HEK293 (cell line): ENCODE results near the gene RAB17.

Source experiments
- CTCF ChIA-PET: fragments of 350-600 bp; formaldehyde crosslinking; extraction: SDS; loops from one replicate; lab custom pipeline; 2021; ENCODE audit warnings: antibody characterized with exemption; lab: Yijun Ruan, JAX
- POLR2A ChIA-PET: fragments of 300-600 bp; formaldehyde crosslinking; extraction: SDS; loops from one replicate; lab custom pipeline; 2020; ENCODE audit warnings: antibody characterized with exemption, inconsistent platforms; lab: Yijun Ruan, JAX
- H3K27ac ChIP-seq: fragments of 200-500 bp; sonication (Bioruptor generic); 2 replicates; pipeline ENCODE4 v1.5.1; 2014; ENCODE audit warnings: low read depth, low read length, control low read depth, inconsistent platforms; ENCODE audit errors: extremely low read depth
- H3K36me3 ChIP-seq, 2 experiments: fragments of 200-500 bp in 1 of 2; sonication (Bioruptor generic) in 1 of 2; 1 replicate in 1 of 2; 2 replicates in 1 of 2; pipeline ENCODE4 v1.5.1; 2014 to 2017; ENCODE audit warnings: inconsistent platforms in 2 of 2, low read length in 2 of 2; ENCODE audit not compliant: control insufficient read depth in 2 of 2, insufficient read depth in 1 of 2
- H3K4me1 ChIP-seq: fragments of 200-500 bp; sonication (Bioruptor generic); 2 replicates; pipeline ENCODE4 v1.5.1; 2014; ENCODE audit warnings: mild to moderate bottlenecking, low read length, inconsistent platforms; ENCODE audit not compliant: control insufficient read depth, insufficient read depth
- H3K4me3 ChIP-seq: 2 replicates; pipeline ENCODE4 v1.5.1; 2011; ENCODE audit warnings: low read depth, mild to moderate bottlenecking, control low read depth, low read length, moderate library complexity
- H3K9me3 ChIP-seq: fragments of 200-500 bp; sonication (Bioruptor generic); 2 replicates; pipeline ENCODE4 v1.5.1; 2014; ENCODE audit warnings: low read depth, low read length, inconsistent platforms; ENCODE audit not compliant: control insufficient read depth, insufficient read depth
- PRDM10 ChIP-seq: fragments of 450-650 bp; formaldehyde crosslinking; IDR thresholded peaks from 2 replicates; pipeline ENCODE4 v1.5.1; 2016; ENCODE audit warnings: missing biosample characterization, missing genetic modification characterization
- ZNF121 ChIP-seq: fragments of 450-650 bp; formaldehyde crosslinking; IDR thresholded peaks from 2 replicates; pipeline ENCODE4 v1.5.1; 2016; ENCODE audit warnings: missing biosample characterization, missing genetic modification characterization
- ZNF174 ChIP-seq: fragments of 450-650 bp; formaldehyde crosslinking; IDR thresholded peaks from 2 replicates; pipeline ENCODE4 v1.5.0; 2017; ENCODE audit warnings: missing biosample characterization, mild to moderate bottlenecking, missing genetic modification characterization
- ZNF18 ChIP-seq: fragments of 450-650 bp; formaldehyde crosslinking; IDR thresholded peaks from 2 replicates; pipeline ENCODE4 v1.5.1; 2016; ENCODE audit warnings: missing biosample characterization, missing genetic modification characterization
- ZNF266 ChIP-seq: fragments of 450-650 bp; formaldehyde crosslinking; IDR thresholded peaks from 2 replicates; pipeline ENCODE4 v1.5.1; 2016; ENCODE audit warnings: missing biosample characterization, missing genetic modification characterization, low read depth
- ZNF324 ChIP-seq: fragments of 450-650 bp; formaldehyde crosslinking; IDR thresholded peaks from 2 replicates; pipeline ENCODE4 v1.5.1; 2016; ENCODE audit warnings: missing biosample characterization, missing genetic modification characterization
- ZNF350 ChIP-seq: fragments of 450-650 bp; formaldehyde crosslinking; IDR thresholded peaks from 2 replicates; pipeline ENCODE4 v1.5.0; 2017; ENCODE audit warnings: missing biosample characterization, mild to moderate bottlenecking, missing genetic modification characterization
- ZNF501 ChIP-seq: fragments of 450-650 bp; formaldehyde crosslinking; IDR thresholded peaks from 2 replicates; pipeline ENCODE4 v1.5.1; 2016; ENCODE audit warnings: missing biosample characterization, missing genetic modification characterization
- ZNF560 ChIP-seq: fragments of 450-650 bp; formaldehyde crosslinking; IDR thresholded peaks from 2 replicates; pipeline ENCODE4 v1.5.1; 2017; ENCODE audit warnings: missing biosample characterization, missing genetic modification characterization, borderline replicate concordance
- ZNF623 ChIP-seq: fragments of 450-650 bp; formaldehyde crosslinking; IDR thresholded peaks from 2 replicates; pipeline ENCODE4 v1.5.1; 2016; ENCODE audit warnings: missing biosample characterization, missing genetic modification characterization
- ZNF629 ChIP-seq: fragments of 450-650 bp; formaldehyde crosslinking; IDR thresholded peaks from 2 replicates; pipeline ENCODE4 v1.5.1; 2017; ENCODE audit warnings: missing biosample characterization, missing genetic modification characterization
- ZNF639 ChIP-seq: fragments of 450-650 bp; formaldehyde crosslinking; IDR thresholded peaks from 2 replicates; pipeline ENCODE4 v1.5.1; 2016; ENCODE audit warnings: missing biosample characterization, missing genetic modification characterization

RAB17 gene

GRCh38 chr2:237599465-237600110 is 9.1 kb upstream of the RAB17 start:
- no peak overlapping the region for H3K27ac ChIP-seq
- CTCF ChIA-PET, result no interaction called here
- TF ChIP-seq PRDM10 (tag by site-specific recombination) (no peak), ZNF501 (tag by site-specific recombination) (no peak), ZNF560 (tag by site-specific recombination) (no peak), ZNF121 (tag by site-specific recombination) (no peak), ZNF639 (tag by site-specific recombination) (no peak), ZNF18 (tag by site-specific recombination) (no peak), ZNF629 (tag by site-specific recombination) (no peak)
- no peaks in the 10 kb centered on the region for H3K9me3 ChIP-seq
- peaks cover 7% of the 10 kb centered on the region; the same call in 1 of the 2 replicates for H3K4me1 ChIP-seq
- H3K36me3 ChIP-seq, result no peaks in the 10 kb centered on the region
- H3K4me3 ChIP-seq, result no peak overlapping the region
- POLR2A ChIA-PET, result no interaction called here

GRCh38 chr2:237598468-237599208 is 8.1 kb upstream of the RAB17 start:
- no peaks in the 10 kb centered on the region for H3K9me3 ChIP-seq
- ChIA-PET POLR2A (no interaction called here), CTCF (no interaction called here)
- peaks cover 7% of the 10 kb centered on the region; the same call in 1 of the 2 replicates for H3K4me1 ChIP-seq
- H3K4me3 ChIP-seq, result no peak overlapping the region
- no peak overlapping the region for H3K27ac ChIP-seq
- TF ChIP-seq ZNF324 (no peak), ZNF174 (tag by site-specific recombination) (no peak), ZNF266 (no peak), ZNF623 (peak; percentile 34), ZNF350 (tag by site-specific recombination) (no peak)
- H3K36me3 ChIP-seq, result no peaks in the 10 kb centered on the region
